H9 (cell line): ENCODE results near the gene ALG2. TPM values are rescaled to one million over a fixed set of nuclear protein-coding genes. Genes with fewer than 3 reads are reported as not detected.

Experiments
- DNase-seq: peaks from one replicate; pipeline ENCODE4 v3.0.0-alpha.2; 2017
- H2AFZ ChIP-seq: one replicate; pipeline ENCODE4 v1.6.1; 2013; ENCODE audit warnings: mild to moderate bottlenecking, low read length, control low read depth, moderate library complexity
- H2AK5ac ChIP-seq: 2 replicates; pipeline ENCODE4 v1.6.1; 2013; ENCODE audit warnings: low read length, control low read depth, mixed read lengths; ENCODE audit not compliant: insufficient read length
- H2BK120ac ChIP-seq: one replicate; pipeline ENCODE4 v1.6.1; 2013; ENCODE audit warnings: low read depth, mild to moderate bottlenecking, low read length, control low read depth, inconsistent platforms; ENCODE audit not compliant: poor library complexity, severe bottlenecking
- H2BK12ac ChIP-seq: 2 replicates; pipeline ENCODE4 v1.6.1; 2013; ENCODE audit warnings: low read length, control low read depth, mixed read lengths, low read depth; ENCODE audit not compliant: insufficient read length
- H2BK15ac ChIP-seq: 2 replicates; pipeline ENCODE4 v1.6.1; 2013; ENCODE audit warnings: low read depth, low read length, control low read depth
- H2BK20ac ChIP-seq: one replicate; pipeline ENCODE4 v1.6.1; 2013; ENCODE audit warnings: low read depth, mild to moderate bottlenecking, low read length, control low read depth, inconsistent platforms; ENCODE audit not compliant: poor library complexity, severe bottlenecking
- H2BK5ac ChIP-seq: 2 replicates; pipeline ENCODE4 v1.6.1; 2013; ENCODE audit warnings: low read length, control low read depth, mixed read lengths; ENCODE audit not compliant: insufficient read length
- H3K14ac ChIP-seq: 2 replicates; pipeline ENCODE4 v1.6.1; 2013; ENCODE audit warnings: low read length, control low read depth; ENCODE audit not compliant: insufficient read depth
- H3K18ac ChIP-seq: 2 replicates; pipeline ENCODE4 v1.6.1; 2013; ENCODE audit warnings: low read depth, mild to moderate bottlenecking, mixed read lengths, low read length, control low read depth; ENCODE audit not compliant: insufficient read length
- H3K23ac ChIP-seq: 2 replicates; pipeline ENCODE4 v1.6.1; 2013; ENCODE audit warnings: low read length, control low read depth, mixed read lengths, low read depth; ENCODE audit not compliant: insufficient read length
- H3K23me2 ChIP-seq: 2 replicates; pipeline ENCODE4 v1.6.1; 2013; ENCODE audit warnings: low read depth, mild to moderate bottlenecking, mixed read lengths, low read length, control low read depth; ENCODE audit not compliant: insufficient read length, poor library complexity, severe bottlenecking
- H3K27ac ChIP-seq: 2 replicates; pipeline ENCODE4 v1.5.1; 2013; ENCODE audit warnings: low read length, control low read depth, mixed read lengths, low read depth; ENCODE audit not compliant: insufficient read length
- H3K27me3 ChIP-seq: 2 replicates; pipeline ENCODE4 v1.6.1; 2013; ENCODE audit warnings: low read length, control low read depth, inconsistent platforms; ENCODE audit not compliant: insufficient read depth
- H3K4ac ChIP-seq: 2 replicates; pipeline ENCODE4 v1.6.1; 2013; ENCODE audit warnings: low read depth, mild to moderate bottlenecking, control low read depth, inconsistent platforms, low read length, moderate library complexity
- H3K4me1 ChIP-seq: 2 replicates; pipeline ENCODE4 v1.6.1; 2013; ENCODE audit warnings: low read length, control low read depth, inconsistent platforms; ENCODE audit not compliant: insufficient read depth
- H3K4me2 ChIP-seq: 2 replicates; pipeline ENCODE4 v1.6.1; 2013; ENCODE audit warnings: low read length, control low read depth, mixed read lengths; ENCODE audit not compliant: insufficient read length, insufficient read depth
- H3K56ac ChIP-seq: 2 replicates; pipeline ENCODE4 v1.6.1; 2013; ENCODE audit warnings: low read depth, mild to moderate bottlenecking, mixed read lengths, low read length, control low read depth; ENCODE audit not compliant: insufficient read length
- H3K79me1 ChIP-seq: 2 replicates; pipeline ENCODE4 v1.6.1; 2013; ENCODE audit warnings: low read depth, mild to moderate bottlenecking, moderate library complexity, low read length, control low read depth, inconsistent platforms; ENCODE audit not compliant: insufficient read depth, poor library complexity, severe bottlenecking
- H3K79me2 ChIP-seq: 2 replicates; pipeline ENCODE4 v1.6.1; 2013; ENCODE audit warnings: low read length, control low read depth, inconsistent platforms; ENCODE audit not compliant: insufficient read depth
- H3K9ac ChIP-seq: 2 replicates; pipeline ENCODE4 v1.6.1; 2013; ENCODE audit warnings: low read length, control low read depth, mixed read lengths; ENCODE audit not compliant: insufficient read length; ENCODE audit errors: extremely low read depth
- H3K9me3 ChIP-seq: one replicate; pipeline ENCODE4 v1.6.1; 2013; ENCODE audit warnings: low read depth, low read length, inconsistent platforms; ENCODE audit not compliant: control insufficient read depth
- H3T11ph ChIP-seq: one replicate; pipeline ENCODE4 v1.6.1; 2013; ENCODE audit warnings: mild to moderate bottlenecking, low read length, control low read depth, inconsistent platforms
- H4K20me1 ChIP-seq: one replicate; pipeline ENCODE4 v1.6.1; 2013; ENCODE audit not compliant: control insufficient read depth, insufficient read length, insufficient read depth
- H4K5ac ChIP-seq: 2 replicates; pipeline ENCODE4 v1.6.1; 2013; ENCODE audit warnings: low read depth, mild to moderate bottlenecking, mixed read lengths, low read length, control low read depth; ENCODE audit not compliant: insufficient read length
- H4K8ac ChIP-seq: replicated peaks from 2 replicates; pipeline ENCODE4 v1.6.1; 2013; ENCODE audit warnings: low read length, control low read depth, mixed read lengths, low read depth; ENCODE audit not compliant: insufficient read length
- H4K91ac ChIP-seq: 2 replicates; pipeline ENCODE4 v1.6.1; 2013; ENCODE audit warnings: low read depth, mild to moderate bottlenecking, moderate library complexity, mixed read lengths, low read length, control low read depth; ENCODE audit not compliant: insufficient read length
- H3K27ac Mint-ChIP-seq, 3 experiments: 2 replicates in 2 of 3; 3 replicates in 1 of 3; pipeline ENCODE4 v1.8.0; 2020 to 2021; ENCODE audit warnings: mixed read lengths in 3 of 3, mild to moderate bottlenecking in 1 of 3, moderate library complexity in 1 of 3
- H3K27me3 Mint-ChIP-seq: 2 replicates; pipeline ENCODE4 v1.8.0; 2021; ENCODE audit warnings: low read depth, mild to moderate bottlenecking, moderate library complexity, mixed read lengths
- H3K36me3 Mint-ChIP-seq, 3 experiments: 2 replicates in 2 of 3; 3 replicates in 1 of 3; pipeline ENCODE4 v1.8.0; 2020 to 2021; ENCODE audit warnings: low read depth in 3 of 3, mixed read lengths in 3 of 3; ENCODE audit not compliant: insufficient read depth in 1 of 3
- H3K4me1 Mint-ChIP-seq, 2 experiments: 2 replicates each; pipeline ENCODE4 v1.8.0; 2020; ENCODE audit warnings: mixed read lengths in 2 of 2
- H3K4me3 Mint-ChIP-seq, 2 experiments: 2 replicates in 1 of 2; 3 replicates in 1 of 2; pipeline ENCODE4 v1.8.0; 2020 to 2021; ENCODE audit warnings: mild to moderate bottlenecking in 2 of 2, mixed read lengths in 2 of 2, moderate library complexity in 1 of 2
- H3K9me3 Mint-ChIP-seq, 2 experiments: 2 replicates in 1 of 2; 3 replicates in 1 of 2; pipeline ENCODE4 v1.8.0; 2020; ENCODE audit warnings: mild to moderate bottlenecking in 2 of 2, mixed read lengths in 2 of 2, moderate library complexity in 1 of 2
- CTCF ChIP-seq: fragments of 200-600 bp; sonication (generic); conservative IDR thresholded peaks from 3 replicates; pipeline ENCODE4 v1.8.0; 2021; ENCODE audit warnings: antibody characterized with exemption, mild to moderate bottlenecking
- WGBS: extraction: QIAGEN DNeasy Blood & Tissue Kit; methylation state at CpG from one replicate; pipeline ENCODE4 v1.1.7; 2013; ENCODE audit warnings: missing lambda C conversion rate, low lambda C conversion rate, mixed read lengths; ENCODE audit not compliant: insufficient read length; ENCODE audit errors: extremely low coverage; 5-methylcytosine and 5-hydroxymethylcytosine counted together
- total RNA-seq: library from RNA; stranded (reverse); gene quantifications from 2 replicates; pipeline ENCODE4 v1.2.1, GENCODE V29; 2021

The ALG2 gene
- total RNA-seq, 1 experiment from 2014 or later, result 30.1 TPM

- no peak overlapping the region for H4K5ac ChIP-seq
- H2BK12ac ChIP-seq, result no peak overlapping the region
- H3K4ac ChIP-seq, result no peak overlapping the region
- H2BK15ac ChIP-seq, result no peak overlapping the region
- H4K8ac ChIP-seq, result no peak overlapping the region
- no peaks in the 10 kb centered on the region for H3K79me2 ChIP-seq
- Mint-ChIP-seq H3K36me3 (no peaks in the 10 kb centered on the region), H3K27ac (no peak overlapping the region; a peak in 1 of 7 replicates), H3K4me3 (no peak overlapping the region), H3K4me1 (peaks cover 10 to 14% of the 10 kb centered on the region in 2 experiments), H3K27me3 (no peaks in the 10 kb centered on the region; the same call in 1 of the 2 replicates), H3K9me3 (no peaks in the 10 kb centered on the region)
- H2AK5ac ChIP-seq, result no peak overlapping the region
- no peaks in the 10 kb centered on the region for H3K4me1 ChIP-seq
- no peak overlapping the region for H2BK20ac ChIP-seq
- H2BK120ac ChIP-seq, result no peak overlapping the region
- H3K9me3 ChIP-seq, result no peaks in the 10 kb centered on the region
- no peak overlapping the region for H3K27ac ChIP-seq
- no peak overlapping the region for H2AFZ ChIP-seq
- H3K23me2 ChIP-seq, result no peaks in the 10 kb centered on the region
- H3K23ac ChIP-seq, result no peak overlapping the region
- H3K4me2 ChIP-seq, result no peak overlapping the region
- no peak overlapping the region for H3K9ac ChIP-seq
- H3K56ac ChIP-seq, result no peak overlapping the region
- no peaks in the 10 kb centered on the region for H3K79me1 ChIP-seq
- H3K14ac ChIP-seq, result no peak overlapping the region
- WGBS, result no CpG with 5 or more reads among the region's 8 CpGs
- DNase-seq, result no peak
- no peak for TF ChIP-seq CTCF
- no peaks in the 10 kb centered on the region for H3K27me3 ChIP-seq
- H4K20me1 ChIP-seq, result no peaks in the 10 kb centered on the region
- no peak overlapping the region for H3K18ac ChIP-seq
- H3T11ph ChIP-seq, result no peak overlapping the region
- H4K91ac ChIP-seq, result no peak overlapping the region
- no peak overlapping the region for H2BK5ac ChIP-seq
Observed at GRCh38 chr9:99199938-99200539, 21.7 kb downstream of the ALG2 start.
